Pericardium fibroblast (primary cell): Measurements from ENCODE around the gene TMC4. TPM values are rescaled to one million over a fixed set of nuclear protein-coding genes. Genes with fewer than 3 reads are reported as not detected.

Experiments used
- total RNA-seq: library from RNA; depleted of rRNA; stranded (reverse); fragments of >200 nt; gene quantifications from 2 replicates; pipeline ENCODE4 v1.2.3, GENCODE V29; 2015

Gene TMC4, protein sequence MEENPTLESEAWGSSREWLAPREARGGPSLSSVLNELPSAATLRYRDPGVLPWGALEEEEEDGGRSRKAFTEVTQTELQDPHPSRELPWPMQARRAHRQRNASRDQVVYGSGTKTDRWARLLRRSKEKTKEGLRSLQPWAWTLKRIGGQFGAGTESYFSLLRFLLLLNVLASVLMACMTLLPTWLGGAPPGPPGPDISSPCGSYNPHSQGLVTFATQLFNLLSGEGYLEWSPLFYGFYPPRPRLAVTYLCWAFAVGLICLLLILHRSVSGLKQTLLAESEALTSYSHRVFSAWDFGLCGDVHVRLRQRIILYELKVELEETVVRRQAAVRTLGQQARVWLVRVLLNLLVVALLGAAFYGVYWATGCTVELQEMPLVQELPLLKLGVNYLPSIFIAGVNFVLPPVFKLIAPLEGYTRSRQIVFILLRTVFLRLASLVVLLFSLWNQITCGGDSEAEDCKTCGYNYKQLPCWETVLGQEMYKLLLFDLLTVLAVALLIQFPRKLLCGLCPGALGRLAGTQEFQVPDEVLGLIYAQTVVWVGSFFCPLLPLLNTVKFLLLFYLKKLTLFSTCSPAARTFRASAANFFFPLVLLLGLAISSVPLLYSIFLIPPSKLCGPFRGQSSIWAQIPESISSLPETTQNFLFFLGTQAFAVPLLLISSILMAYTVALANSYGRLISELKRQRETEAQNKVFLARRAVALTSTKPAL
- 0.47 and 1.3 TPM in 2 replicates for total RNA-seq

DNA sequence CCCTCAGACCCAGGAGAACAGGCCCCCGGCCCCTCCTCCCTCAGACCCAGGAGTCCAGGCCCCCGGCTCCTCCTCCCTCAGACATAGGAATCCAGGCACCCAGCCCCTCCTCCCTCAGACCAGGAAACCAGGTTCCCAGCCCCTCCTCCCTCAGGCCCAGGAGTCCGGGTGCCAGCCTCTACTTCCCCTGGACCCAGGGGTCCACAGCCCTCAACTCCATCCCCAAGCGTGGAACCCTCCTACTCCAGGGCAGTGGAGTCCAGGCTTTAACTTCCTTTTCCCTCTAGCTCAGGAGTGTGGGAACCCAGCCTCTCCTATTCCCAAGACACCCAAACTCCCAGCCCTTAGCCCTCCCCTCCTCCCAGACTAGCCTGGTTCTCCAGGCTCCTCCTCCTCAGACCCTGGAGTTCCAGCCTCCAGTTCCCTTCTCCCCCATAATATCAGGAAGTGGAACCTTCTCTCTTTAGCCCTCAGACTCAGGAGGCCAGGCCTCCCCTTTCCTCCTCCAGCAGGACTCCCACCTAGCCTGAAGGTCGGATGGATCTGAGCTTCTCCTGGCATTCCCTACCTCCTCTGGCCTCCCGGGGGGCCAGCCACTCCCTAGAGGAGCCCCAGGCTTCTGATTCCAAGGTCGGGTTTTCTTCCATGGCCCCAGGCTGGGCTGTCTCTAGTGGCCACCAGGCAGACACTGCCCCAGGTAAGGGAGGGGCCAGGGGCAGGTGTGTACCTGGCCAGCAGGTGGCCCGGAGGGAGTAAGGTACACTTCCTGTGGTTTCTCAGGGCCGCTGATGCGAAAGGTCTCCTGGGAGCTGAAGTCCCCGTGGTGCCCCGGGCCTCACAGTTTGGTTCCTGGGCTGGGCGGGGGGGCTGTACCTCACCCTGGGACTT lies at the start of gene TMC4:
Gene TMC4 (minus strand): TSS at position 690 of the 888 bp plus-strand sequence. CDS start 43 bp downstream, at position 647.

DNA sequence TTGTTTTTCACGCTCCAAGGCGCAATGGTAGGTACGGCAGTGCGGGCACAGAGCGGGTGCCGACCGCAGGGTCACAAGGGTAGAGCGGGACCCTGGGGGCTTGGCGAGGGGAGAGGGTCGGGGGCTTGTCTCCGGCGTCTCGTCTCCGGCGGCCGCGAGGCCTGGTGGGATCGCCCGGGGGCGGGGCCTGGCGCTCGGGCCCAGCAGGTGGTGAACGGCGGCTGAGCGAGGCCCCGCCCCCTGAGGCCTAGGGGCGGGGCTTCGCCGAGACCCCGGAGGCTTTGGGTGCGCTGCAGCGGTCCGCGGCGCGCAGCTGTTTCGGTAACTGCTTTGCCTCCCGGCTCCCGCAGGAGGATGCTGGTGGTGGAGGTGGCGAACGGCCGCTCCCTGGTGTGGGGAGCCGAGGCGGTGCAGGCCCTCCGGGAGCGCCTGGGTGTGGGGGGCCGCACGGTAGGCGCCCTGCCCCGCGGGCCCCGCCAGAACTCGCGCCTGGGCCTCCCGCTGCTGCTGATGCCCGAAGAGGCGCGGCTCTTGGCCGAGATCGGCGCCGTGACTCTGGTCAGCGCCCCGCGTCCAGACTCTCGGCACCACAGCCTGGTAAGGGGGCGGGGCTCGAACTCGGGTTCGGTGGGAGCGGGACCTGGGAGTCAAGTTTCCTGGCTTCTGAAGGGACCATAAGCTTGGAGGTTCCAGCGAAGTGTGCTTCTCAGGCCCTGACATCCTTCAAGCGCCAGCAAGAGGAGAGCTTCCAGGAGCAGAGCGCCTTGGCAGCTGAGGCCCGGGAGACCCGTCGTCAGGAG lies 18.3 kb upstream of the TMC4 start, which contains the start of gene TSEN34:
Gene TSEN34 (plus strand): TSS at position 298 of the 800 bp plus-strand sequence. CDS start 57 bp downstream, at position 355.

DNA sequence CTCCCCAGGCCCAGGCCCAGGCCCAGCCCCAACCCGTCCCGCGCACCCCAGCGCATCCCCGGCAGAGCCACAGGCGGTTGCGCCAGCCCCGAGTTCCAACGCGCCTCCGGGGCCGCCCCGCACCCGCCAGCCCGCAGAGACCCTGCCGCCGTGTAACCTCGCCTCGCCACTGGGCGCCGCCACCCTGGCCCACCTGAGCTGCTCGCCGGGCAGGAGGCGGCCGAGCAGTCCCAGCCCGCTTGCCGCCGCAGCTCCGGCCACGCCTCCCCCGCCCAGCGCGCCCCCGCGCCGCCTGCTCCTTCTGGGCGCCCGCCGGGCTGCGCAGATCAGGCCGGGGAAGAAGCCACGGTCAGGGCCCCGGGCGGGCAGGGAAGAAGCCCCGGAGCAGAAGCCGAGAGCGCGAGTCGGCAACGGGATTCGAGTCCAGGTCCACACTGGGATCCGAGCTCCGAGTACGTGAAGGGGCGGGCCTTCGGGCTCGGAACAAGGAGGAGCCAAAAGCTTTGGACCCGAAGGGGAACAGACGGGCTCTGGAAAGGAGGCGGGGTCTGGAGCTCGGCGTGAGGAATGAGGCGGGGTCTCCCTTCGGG lies 16.3 kb upstream of the TMC4 start, which contains the start of gene MBOAT7:
Gene MBOAT7 (minus strand): TSS at position 436 of the 590 bp plus-strand sequence. CDS start 1,072 bp downstream, outside the sequence.

DNA sequence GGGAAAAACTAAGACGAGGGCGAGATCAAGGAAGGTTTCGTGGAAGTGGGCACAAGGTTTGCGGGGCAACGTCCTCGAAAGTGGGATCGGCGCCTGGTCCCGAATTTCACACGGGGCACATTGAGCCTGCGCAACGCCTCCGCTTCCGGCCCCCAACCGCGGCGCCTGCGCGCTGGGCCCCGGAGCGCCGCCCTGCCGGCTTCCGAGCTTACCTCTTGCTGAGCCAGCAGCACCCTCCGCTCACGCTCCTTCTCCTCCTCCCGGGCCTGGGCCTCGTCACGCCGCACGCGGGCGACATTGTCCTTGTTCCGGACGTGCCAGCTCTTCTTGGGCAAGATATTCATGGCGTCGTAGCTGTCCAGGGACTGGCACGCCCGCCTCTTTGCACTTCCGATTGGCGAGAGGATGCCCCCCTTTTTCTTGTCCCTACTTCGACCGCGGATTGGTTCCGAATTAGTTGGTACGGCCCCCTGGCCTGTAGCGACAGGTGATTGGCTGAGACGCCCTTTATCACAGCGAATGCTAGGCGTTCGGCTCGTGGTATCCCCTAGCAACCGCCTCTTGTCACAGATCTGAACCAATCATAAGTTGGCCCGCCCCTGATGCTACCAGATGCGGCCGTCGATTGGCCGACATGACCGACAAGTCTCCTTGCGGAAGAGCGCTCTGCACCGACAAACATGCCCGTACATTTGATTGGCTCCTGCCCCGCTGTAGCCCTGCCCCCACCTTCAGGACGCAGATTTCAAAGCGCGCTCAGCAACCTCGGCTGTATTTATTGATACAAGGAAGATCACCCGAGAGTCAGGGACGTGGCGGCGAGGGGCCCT lies 13.4 kb downstream of the TMC4 start, which contains the start of gene LENG1:
Gene LENG1 (minus strand): TSS at position 370 of the 830 bp plus-strand sequence. CDS start 26 bp downstream, at position 344.

DNA sequence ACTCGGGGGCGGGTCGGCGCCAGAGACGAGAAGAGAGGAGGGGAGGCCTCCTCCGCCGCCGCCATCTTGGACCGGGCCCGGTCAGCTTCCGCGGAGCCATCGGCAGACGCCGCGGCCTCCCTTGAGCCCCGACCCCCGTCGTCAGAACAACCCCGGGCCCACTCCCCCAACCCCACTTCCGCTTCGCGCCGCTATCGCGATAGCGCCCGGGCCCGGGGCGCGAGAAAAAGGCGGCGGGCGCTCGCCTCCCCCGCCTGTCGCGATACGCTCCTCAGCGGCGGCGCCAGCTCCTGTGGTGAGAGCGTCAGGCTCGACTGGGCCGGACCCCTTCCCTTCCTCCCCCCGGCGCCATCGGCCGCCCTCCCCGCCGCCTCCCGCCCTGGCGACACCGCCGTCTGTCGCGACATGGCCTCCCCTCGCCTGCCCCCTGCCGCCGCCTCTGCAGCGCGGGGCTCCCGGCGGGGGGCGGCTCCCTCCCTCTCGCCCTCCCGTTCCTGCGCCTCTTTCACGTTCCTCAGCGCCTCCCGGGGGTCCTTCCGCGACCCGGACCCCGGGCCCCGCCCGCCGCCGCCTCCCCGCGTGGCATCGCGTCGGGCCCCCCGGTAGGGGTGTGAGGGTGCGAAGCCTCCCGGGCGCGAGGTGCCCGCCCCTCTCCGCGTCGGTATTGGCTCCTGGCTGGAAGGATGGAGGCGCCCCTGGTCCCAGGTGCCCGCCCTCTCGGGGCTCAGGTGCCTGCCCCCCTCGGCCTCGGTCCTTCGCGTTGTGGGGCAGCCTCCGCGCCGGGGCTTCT lies 35.1 kb downstream of the TMC4 start, which contains the start of gene CNOT3:
Gene CNOT3 (plus strand): TSS at position 64 of the 790 bp plus-strand sequence. CDS start 5,217 bp downstream, outside the sequence.

DNA sequence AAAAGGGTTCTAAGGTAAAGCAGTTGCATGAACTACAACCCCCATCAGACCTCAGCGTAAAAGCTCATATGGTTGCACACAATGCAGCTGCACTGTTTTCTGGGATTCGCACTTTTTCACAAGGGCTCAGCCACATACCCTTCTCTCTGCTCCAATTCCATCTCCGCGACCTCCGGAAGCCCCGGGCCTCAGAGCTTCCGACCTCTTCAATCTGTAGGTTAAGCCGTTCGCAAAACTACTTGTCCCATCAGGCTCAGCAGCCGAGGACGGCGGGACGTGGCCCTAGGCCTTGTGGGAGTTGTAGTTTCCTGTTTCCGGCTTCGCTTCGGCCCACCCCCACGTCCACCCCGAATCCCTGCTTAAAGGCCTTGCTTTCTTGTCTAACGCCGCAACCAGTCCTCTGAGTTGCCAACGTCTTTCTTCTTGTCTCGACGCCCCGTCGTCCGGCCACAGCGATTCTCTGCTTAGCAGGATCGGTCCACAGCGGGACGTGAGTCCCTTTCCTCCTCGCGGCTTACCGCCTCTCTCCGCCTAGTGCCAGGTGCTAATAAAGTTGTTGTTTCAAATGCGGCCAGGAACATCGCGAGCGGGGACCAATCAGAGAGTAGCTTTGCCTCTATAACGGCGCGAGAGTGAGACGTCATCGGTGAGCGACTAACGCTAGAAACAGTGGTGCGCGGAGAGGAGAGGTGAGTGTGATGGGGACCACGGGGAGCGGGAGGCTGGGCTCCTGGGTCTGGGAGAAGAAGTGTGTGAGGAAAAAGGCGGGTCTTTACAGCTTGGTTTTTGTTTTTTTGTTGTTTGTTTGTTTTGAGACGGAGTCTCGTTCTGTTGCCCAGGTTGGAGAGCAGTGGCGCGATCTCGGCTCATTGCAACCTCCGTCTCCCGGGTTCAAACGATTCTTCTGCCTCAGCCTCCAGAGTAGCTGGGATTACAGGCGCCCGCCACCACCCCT lies 57.6 kb downstream of the TMC4 start, which contains the start of the genes PRPF31 and TFPT:
Gene PRPF31 (plus strand): TSS at position 646 of the 955 bp plus-strand sequence. CDS start 2,525 bp downstream, outside the sequence.
Gene TFPT (minus strand): TSS at position 549 of the 955 bp plus-strand sequence. CDS start 388 bp downstream, at position 161.

Other genes starting within 250 kb of the TMC4 start
- gene CACNG8, start 210.2 kb downstream of the TMC4 start, total RNA-seq = 0.60 and 1.6 TPM in 2 replicates
- 0.09 and 0.23 TPM in 2 replicates for gene CACNG6, start 181.5 kb downstream of the TMC4 start, total RNA-seq
- not detected in 2 replicates for gene VSTM1, start 109.3 kb downstream of the TMC4 start, total RNA-seq
- gene TARM1, start 91.8 kb downstream of the TMC4 start, total RNA-seq = not detected in 2 replicates
- gene OSCAR, start 72.4 kb downstream of the TMC4 start, total RNA-seq = 0.35 and 2.3 TPM in 2 replicates
- 15.9 and 35.4 TPM in 2 replicates for gene NDUFA3, start 70.3 kb downstream of the TMC4 start, total RNA-seq
- gene TFPT, start 57.5 kb downstream of the TMC4 start, total RNA-seq = 14.1 and 20.3 TPM in 2 replicates
- gene PRPF31, start 57.4 kb downstream of the TMC4 start, total RNA-seq = 43.7 and 43.9 TPM in 2 replicates
- gene CNOT3, start 35.4 kb downstream of the TMC4 start, total RNA-seq = 10.7 and 18.0 TPM in 2 replicates
- gene LENG1, start 13.4 kb downstream of the TMC4 start, total RNA-seq = 6.3 and 7.8 TPM in 2 replicates
- 64.2 and 66.3 TPM in 2 replicates for gene MBOAT7, start 16.4 kb upstream of the TMC4 start, total RNA-seq
- 114 and 119 TPM in 2 replicates for gene TSEN34, start 18.1 kb upstream of the TMC4 start, total RNA-seq
- 2,453 and 3,108 TPM in 2 replicates for gene RPS9, start 27.7 kb upstream of the TMC4 start, total RNA-seq
- gene LILRB3, start 49.8 kb upstream of the TMC4 start, total RNA-seq = not detected in 2 replicates
- not detected in 2 replicates for gene LILRA6, start 69.6 kb upstream of the TMC4 start, total RNA-seq
- gene LILRB5, start 84.1 kb upstream of the TMC4 start, total RNA-seq = not detected in 2 replicates
- gene LILRB2, start 108.0 kb upstream of the TMC4 start, total RNA-seq = not detected in 2 replicates
- gene LILRA5, start 140.0 kb upstream of the TMC4 start, total RNA-seq = not detected in 2 replicates
- not detected in 2 replicates for gene LILRA4, start 166.0 kb upstream of the TMC4 start, total RNA-seq
- gene LAIR1, start 191.8 kb upstream of the TMC4 start, total RNA-seq = not detected in 2 replicates
- gene TTYH1, start 242.3 kb upstream of the TMC4 start, total RNA-seq = 0.23 TPM in 1 of 2 replicates, not detected in the other